GM12892 (cell line): ENCODE results near the gene CASKIN1.
A peak's percentile ranks its signal among the peaks of the same experiment; 100 is the strongest.

Experiments used
- DNase-seq: peaks from one replicate; pipeline ENCODE4 v3.0.0; 2011; ENCODE audit not compliant: insufficient read length
- FAIRE-seq: peaks from 2 replicates; lab custom pipeline; 2011; peaks lifted over from hg19 to GRCh38; lab: Jason Lieb, UNC
- POLR2A ChIP-seq: IDR thresholded peaks from 2 replicates; pipeline ENCODE4 v1.6.1; 2011; ENCODE audit warnings: low read depth, low read length, control low read depth
- POLR2AphosphoS5 ChIP-seq: IDR thresholded peaks from 2 replicates; pipeline ENCODE4 v1.6.1; 2011; ENCODE audit warnings: low read depth, low read length, control low read depth
- TAF1 ChIP-seq: IDR thresholded peaks from 2 replicates; pipeline ENCODE4 v1.6.1; 2011; ENCODE audit warnings: low read depth, mild to moderate bottlenecking, control low read depth, low read length, borderline replicate concordance

The CASKIN1 gene

DNA sequence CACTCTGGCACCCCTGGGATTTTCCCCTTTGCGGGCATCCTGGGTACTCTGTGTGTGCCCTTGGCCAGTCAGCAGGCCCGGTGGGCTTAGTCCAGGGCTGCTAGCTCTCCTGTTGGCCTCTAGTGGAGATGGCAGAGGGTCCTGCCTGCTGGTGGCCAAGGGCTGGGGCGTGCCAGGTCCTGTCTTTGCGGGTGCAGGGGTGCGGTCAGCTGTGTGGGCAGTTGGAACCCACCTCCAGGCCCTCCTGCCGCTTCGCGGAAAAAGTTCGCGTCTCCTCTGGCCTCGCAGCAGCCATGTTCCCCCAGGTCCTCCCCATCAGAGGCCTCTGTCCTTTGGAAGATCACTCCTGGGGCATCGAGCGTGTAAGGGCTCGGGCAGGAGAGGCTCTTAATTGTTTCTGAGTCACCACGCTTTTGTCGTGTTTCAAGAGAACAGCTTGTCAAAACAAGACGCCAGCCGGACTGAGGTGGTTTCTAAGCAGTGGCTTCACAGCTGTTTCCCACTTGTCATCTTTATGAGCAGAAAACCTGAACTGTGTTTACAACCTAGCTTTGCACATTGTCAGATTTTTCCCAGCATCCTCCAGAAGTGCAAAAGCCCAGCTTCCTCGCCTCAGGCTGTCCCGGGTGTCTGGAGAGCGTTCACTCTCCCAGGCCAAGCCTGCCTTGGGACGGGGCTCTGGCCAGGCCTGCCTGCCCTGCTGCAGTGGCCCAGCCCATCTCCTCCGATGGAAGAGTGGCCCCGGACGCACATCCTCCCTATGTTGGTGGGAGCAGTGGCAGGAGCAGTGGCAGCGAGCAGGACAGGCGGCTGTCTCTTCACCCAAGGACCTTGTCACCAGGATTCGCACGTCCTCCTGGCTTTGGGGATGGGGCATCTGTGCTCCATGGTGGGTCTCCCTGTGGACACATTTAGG is 34.9 kb upstream of the CASKIN1 start:
- TF ChIP-seq TAF1 (no peak), POLR2A (no peak), POLR2AphosphoS5 (no peak)
- FAIRE-seq = no peak
- DNase-seq = no peak

DNA sequence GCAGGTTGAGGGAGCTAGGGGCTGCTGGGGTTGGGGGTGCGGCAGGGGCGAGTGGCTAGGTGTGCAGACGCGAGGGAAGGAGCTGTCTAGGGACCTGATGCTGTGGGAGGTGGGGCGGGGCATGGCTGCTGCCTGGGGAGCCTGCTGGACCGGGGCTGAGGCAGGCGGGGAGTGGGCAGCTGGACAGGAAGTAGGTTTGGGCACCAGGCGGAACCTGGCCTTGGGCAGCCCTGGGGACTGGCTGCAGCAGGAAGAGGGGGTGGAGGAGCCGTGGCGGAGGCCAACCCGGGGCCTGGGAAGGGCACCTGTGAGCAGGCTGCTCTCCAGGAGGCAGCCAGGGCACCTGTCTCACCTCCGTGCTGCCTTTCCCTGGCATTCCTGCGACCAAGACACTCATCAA is 34.0 kb upstream of the CASKIN1 start:
- no peak for FAIRE-seq
- DNase-seq = no peak
- TF ChIP-seq TAF1 (no peak), POLR2A (no peak), POLR2AphosphoS5 (no peak)

DNA sequence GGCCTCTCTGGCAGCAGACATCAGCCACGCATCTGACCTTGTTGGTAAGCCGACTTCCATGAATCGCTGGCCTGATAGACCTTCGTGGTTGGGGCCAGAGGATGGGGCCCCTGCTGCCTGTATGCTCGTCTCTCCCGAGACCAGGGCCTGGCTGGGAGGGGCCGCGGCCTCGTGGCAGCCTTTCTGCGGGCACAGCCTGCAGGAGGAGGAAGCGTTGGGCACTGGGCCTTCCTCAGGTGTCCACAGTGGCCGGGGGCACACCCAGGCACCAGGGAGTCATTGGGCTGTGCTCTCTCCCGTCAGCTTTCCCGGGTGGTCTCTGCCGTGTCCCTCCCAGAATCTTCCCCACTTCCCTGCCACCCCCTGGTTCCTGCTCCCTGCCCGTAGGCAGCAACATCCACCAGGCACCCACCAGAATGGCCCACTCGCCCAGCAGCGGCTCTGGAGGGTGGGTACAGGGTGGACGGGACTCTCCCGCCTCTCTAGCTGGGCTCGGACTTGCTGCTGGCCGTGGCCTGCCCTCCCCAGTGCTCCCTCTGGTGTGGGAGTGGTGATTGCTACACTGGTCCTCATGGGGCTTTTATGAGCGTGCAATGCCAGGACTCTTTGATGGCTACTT is 33.3 kb upstream of the CASKIN1 start:
- DNase-seq = no peak
- TF ChIP-seq POLR2AphosphoS5 = no peak
- TF ChIP-seq POLR2A = no peak
- no peak for TF ChIP-seq TAF1
- FAIRE-seq = no peak

DNA sequence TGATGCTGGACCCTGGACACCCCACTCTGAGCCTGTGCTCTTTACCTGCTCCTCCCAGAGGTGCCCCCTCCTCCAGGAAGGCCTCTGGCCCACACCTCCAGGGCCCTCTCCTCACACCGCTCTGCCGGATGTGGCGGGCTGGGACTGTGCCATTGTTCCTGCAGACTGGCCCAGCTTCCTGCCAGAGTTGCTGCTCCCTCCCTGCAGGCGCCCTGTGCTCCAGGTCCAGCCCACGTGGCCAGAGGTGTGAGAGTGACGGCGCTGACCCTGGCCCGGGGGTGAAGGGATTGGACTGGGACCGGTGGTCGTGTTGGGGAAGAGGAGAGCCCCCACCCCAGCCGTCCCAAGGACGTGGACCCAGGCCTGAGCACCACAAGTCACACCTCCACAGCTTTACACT is 32.7 kb upstream of the CASKIN1 start:
- TF ChIP-seq POLR2AphosphoS5 (no peak), POLR2A (no peak; the same call in 1 of the 2 replicates), TAF1 (no peak)
- DNase-seq = no peak

DNA sequence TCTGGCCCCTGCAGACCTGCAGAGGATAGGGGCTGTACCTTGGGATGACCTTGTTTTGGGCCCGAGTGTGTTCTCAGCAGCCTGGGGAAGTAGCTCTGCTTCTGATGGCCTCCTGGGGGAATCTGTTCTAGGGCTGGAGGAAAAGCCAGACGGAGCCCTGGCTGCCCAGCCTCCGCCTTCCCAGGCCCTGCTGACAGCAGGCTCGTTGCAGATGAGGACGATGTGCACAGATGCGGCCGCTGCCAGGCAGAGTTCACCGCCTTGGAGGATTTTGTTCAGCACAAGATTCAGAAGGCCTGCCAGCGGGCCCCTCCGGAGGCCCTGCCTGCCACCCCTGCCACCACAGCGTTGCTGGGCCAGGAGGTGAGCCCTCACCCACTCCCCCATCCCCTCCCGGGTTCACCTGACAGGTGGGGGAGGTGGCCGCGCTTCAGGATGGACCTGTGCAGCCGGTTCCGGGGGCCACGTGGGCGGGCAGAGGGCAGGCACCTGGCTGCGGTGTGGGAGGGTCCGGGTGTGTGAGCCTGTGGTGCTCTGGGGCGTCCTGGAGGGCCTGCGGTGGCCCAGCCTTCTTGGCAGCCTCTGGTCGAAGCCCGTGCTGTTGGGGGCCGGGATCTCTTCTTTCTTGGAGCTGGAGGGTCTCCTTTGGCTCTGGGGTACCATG is 31.9 kb upstream of the CASKIN1 start:
- TF ChIP-seq POLR2A (no peak), POLR2AphosphoS5 (no peak), TAF1 (no peak)
- FAIRE-seq = no peak

More for the DNA sequence above, 32.7 kb upstream of the CASKIN1 start:
- no peak for FAIRE-seq

DNA sequence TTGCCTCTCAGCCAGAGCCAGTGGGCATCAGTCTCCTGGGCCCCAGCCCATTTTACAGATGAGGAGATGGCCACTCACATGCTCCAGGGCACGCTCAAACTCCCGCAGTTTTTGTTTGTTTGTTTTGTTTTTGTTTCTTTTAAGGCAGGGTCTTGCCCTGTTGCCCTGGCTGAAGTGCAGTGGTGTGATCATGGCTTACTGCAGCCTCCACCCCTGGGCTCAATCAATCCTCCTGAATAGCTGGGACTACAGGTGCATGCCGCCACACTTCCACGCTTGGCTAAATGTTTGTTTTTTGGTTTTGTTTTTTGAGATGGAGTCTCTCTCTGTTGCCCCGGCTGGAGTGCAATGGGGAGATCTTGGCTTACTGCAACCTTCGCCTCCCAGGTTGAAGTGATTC is 30.5 kb upstream of the CASKIN1 start:
- FAIRE-seq = no peak
- DNase-seq = no peak
- TF ChIP-seq POLR2AphosphoS5 (no peak), POLR2A (no peak), TAF1 (no peak)

More for the DNA sequence above, 31.9 kb upstream of the CASKIN1 start:
- DNase-seq = no peak

DNA sequence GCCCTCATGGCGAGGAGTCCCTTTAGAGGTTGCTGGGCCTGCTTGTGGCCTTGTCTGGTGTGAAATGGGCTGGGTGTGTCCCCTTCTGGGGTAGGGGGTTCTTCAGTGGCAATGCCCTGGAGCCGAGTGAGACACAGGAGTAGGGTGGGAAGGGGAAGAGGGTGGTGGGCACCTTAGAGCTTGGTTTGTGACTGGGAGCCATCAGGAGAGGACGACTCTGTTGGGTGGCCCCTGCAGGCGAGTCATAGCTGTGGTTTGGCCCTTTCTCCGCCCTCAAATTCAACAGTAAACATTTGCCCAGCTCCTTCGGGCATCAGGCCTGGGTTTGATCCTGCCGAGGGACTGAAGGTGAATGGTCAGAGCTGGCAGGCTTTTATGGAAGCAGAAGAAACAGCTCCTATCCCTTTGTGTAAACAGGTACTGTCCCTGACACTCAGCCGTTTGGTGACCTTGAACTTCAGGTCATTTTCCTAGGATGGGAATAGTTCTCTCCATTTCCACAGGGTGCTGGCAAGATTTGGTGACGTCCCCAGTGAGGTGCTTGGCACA is 29.9 kb upstream of the CASKIN1 start:
- DNase-seq (no peak), FAIRE-seq (no peak)
- TF ChIP-seq POLR2AphosphoS5 = no peak
- TF ChIP-seq POLR2A = no peak
- no peak for TF ChIP-seq TAF1

DNA sequence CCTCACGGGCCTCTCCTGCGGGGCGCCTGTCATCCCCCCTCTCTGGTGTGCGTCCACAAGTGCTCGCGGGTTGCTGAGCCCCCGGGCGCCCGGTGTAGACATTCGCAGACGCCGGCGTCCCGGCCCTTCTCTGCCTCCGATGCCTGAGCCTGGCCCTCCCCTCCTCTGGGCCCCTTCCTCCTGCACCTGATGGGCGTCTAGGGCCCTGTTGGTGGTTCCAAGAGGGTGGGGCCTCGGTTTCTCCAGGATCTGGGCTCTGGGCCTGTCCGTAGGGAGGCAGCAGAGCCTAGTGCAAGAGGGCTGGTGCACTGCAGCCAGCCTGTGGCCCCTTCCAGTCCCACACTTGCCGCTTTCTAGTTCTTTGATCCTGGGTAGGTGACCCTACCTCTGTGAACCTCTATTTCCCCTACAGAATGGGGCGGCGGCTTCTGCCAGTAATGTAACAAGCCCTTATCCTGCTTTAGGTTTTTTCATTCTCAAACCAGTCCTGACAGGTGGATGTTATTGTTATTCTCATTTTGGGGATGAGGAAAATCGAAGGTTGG is 27.6 kb upstream of the CASKIN1 start:
- TF ChIP-seq TAF1 (no peak), POLR2AphosphoS5 (no peak), POLR2A (no peak)
- FAIRE-seq (no peak), DNase-seq (peak; percentile 69)

DNA sequence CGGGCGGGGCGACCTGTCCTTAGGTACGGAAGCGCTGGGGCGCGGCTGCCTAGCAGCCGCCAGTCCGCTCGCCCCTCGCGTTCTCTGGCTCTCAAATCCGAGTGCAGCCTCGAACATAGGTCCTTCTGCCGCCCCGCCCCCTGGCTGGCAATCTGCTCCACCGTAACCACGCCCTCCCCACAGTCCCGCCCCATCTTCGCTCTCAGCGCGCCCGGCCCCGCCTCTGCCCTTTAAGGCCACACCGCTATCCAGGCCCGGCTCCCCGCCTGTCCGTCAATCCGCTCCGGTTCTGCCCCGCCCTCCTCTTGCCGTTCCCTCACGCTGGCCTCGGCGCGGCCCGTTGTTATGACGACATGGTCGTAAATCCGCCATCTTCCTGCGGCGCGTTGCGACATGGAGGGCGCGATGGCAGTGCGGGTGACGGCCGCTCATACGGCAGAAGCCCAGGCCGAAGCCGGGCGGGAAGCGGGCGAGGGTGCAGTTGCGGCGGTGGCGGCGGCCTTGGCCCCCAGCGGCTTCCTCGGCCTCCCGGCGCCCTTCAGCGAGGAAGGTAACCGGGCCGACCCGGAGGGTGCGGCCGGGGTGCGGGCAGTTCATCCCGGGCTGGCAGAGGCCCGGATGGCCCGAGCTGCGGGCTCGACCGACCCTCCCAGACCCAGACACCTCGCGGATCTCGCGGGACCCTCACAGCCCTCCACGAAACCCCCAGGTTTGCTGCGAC is 27.0 kb upstream of the CASKIN1 start, which contains the start of gene E4F1:
Gene E4F1, plus strand, starts transcription at position 371 of the 721 bp plus-strand sequence. Its CDS starts 23 bp downstream, at position 394.
- DNase-seq = peak; percentile 100
- FAIRE-seq = peak; percentile 98
- TF ChIP-seq POLR2AphosphoS5 = peak; percentile 97
- TF ChIP-seq POLR2A = peak; percentile 98
- TF ChIP-seq TAF1 = peak; percentile 92

DNA sequence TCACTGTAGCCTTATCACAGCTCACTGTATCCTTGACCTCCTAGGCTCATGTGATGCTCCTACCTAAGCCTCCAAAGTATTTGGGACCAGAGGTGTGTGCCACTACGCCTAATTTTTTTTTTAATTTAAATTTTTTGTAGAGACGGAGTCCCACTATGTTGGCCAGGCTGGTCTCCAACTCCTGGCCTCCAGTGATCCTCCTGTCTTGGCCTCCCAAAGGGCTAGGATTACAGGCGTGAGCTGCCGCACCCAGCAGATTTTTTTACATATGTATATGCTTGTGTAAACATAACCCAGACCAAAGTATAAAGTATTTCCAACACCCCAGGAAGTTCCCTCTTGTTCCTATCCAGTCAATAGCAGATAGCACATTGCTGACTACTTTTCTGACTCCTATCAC is 19.9 kb upstream of the CASKIN1 start:
- no peak for TF ChIP-seq POLR2A
- TF ChIP-seq POLR2AphosphoS5 = no peak
- TF ChIP-seq TAF1 = no peak
- no peak for DNase-seq
- FAIRE-seq = no peak
